Effector CD4-positive, alpha-beta T cell (primary cell): ENCODE measurements around the gene FGF8.
A peak's percentile ranks its signal among the peaks of the same experiment; 100 is the strongest.
"Not testable (repeated sequence)": the region's sequence is repeated elsewhere in the genome, so short reads cannot be mapped to it uniquely, and the experiment has no call there.

Experiments used
- DNase-seq: peaks from one replicate; pipeline ENCODE4 v3.0.0-alpha.2; 2020
- total RNA-seq: gene quantifications from one replicate; lab custom pipeline; 2026; lab: John Stamatoyannopoulos, UW

FGF8 gene
- 0.75 reads per million for total RNA-seq

GRCh38 chr10:101775273-101776160 lies at the start of gene FGF8:
FGF8 (minus strand) TSS chr10:101776114; CDS start chr10:101775900, 214 bp downstream.
- no peak for DNase-seq

- no peak for DNase-seq
Observed at GRCh38 chr10:101824736-101825135, 48.8 kb upstream of the FGF8 start.

GRCh38 chr10:101818872-101819633 lies 43.1 kb upstream of the FGF8 start:
- DNase-seq = peak; percentile 32

DNA sequence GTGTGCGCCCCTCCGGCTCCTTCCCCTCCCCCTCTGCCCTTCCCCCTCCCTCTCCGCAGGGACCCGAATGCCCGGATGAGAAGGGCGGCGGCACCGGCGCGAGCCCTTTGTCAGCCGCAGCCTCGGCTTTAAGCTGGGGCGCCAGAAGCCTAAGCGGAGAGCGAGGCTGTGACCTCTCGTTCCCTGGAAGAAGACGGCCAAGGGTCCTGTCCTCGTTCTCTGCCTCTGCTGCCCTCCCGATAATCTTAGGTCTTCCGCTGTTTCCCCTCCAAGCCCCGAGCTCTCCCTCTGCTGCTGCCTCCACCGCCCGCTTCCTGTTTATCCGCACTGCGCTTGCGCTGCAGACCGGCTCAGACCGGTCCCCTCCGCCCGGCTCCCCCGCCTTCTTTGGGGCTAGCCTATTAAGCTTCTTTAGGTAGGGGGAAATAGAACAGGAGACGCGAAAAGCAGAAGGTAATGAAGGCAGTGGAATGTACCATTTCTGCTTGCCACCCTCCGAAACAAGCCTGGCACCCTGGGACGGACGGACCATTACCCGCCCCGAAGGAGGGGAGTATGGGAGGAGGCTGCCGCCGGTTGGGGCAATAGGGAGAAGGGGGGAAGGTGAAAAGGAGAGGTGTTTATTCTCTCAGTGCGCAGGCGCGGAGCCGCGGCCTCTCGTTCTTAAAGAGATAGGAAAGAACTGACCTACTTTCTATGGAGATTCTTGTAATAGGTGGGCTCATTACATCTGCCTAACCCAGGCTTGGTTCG lies 42.4 kb upstream of the FGF8 start, which contains the start of gene OGA:
TSS of gene OGA (minus strand) at position 326 of the 753 bp plus-strand sequence. CDS start 422 bp downstream, outside the sequence.
- DNase-seq = peak; percentile 97

DNA sequence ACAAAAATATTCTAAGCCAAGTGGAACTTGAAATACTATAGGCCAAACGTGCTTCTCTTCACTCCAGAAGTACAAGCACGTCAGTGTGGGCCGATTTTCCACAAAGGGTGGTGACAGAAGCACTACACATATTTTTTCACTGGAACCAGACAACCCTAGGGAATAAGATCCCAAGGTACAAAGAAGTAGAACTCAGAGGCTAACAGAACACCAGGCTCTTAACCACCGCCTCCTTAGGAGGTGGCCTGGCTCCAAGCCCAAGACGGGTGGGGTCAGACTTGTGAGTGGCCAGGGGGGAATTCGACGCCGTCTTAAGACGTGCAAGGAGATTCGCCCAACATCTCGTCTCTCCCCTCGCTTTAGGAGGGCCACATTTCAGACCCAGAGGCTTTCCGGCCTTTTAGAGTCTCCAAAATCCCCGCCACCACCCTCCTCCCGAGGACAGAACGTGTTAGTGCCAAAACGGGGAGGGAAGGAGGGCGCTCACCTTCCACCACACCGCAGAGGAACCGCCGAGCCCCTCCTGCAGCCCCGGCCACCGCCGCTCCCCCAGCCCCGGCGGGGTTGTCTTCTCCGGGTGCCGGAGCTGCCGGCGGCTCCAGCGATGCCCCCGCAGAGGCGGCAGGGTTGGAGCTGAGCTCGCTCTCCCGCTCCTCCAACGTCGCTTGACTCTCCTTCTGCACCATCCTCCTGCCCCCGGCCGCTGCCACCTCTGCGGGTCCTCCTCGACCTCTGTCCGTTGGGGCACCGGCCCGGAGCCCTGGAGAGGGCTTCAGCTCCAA lies 41.6 kb upstream of the FGF8 start:
- DNase-seq = peak; percentile 26

- DNase-seq = no peak
Observed at GRCh38 chr10:101816913-101817336, 41.0 kb upstream of the FGF8 start.

- DNase-seq = no peak
Observed at GRCh38 chr10:101816376-101816775, 40.5 kb upstream of the FGF8 start.

DNA sequence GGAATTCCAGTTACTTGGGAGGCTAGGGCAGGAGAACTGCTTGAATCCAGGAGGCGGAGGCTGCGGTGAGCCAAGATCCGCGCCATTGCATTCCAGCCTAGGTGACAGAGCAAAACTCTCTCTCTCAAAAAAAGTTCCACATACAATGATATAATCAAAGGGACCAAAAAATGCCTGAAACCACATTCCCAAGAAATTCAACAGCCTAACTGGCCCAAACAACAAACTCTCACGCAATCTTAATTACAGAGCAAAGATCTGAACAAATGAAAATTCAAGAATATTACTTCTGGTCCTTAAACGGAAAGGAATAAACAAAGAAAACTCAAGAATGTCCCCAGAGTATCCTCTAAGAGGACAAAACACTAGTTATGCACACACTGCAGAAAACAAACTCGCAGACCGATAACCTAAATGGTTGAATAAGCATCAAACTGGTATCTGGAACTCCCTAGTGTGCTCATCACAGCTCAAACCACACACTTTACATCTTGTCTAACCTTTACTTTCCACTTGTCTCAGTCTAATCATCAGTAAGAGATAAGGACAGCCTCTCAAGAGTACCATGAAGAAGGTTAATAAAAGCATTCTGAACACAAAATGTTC lies 38.7 kb upstream of the FGF8 start:
- no peak for DNase-seq

DNA sequence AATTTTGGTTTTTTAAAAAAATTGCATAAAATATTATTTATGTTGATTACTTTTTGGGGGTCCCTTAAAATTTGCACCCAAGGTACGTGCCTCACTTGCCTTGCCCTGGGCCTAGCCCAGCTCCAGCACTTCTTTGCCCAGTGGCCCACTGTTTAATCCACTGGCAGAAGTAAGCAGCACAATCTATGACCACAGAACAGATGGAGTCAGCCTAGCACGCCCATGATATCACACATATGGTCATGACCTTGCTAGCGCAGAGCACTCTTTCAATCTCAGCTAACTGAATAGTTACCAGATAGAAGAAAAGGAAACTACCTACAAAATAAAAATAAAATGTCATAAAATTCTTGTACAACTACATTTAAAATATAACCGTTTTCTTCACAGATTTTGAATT lies 36.7 kb upstream of the FGF8 start:
- DNase-seq = no peak

GRCh38 chr10:101807158-101807557 lies 31.2 kb upstream of the FGF8 start:
- no peak for DNase-seq

- no peak for DNase-seq
Observed at GRCh38 chr10:101803511-101803910, 27.6 kb upstream of the FGF8 start.

- no peak for DNase-seq
Observed at GRCh38 chr10:101797403-101798059, 21.6 kb upstream of the FGF8 start.

- DNase-seq = no peak
Observed at GRCh38 chr10:101793526-101793925, 17.6 kb upstream of the FGF8 start.

DNA sequence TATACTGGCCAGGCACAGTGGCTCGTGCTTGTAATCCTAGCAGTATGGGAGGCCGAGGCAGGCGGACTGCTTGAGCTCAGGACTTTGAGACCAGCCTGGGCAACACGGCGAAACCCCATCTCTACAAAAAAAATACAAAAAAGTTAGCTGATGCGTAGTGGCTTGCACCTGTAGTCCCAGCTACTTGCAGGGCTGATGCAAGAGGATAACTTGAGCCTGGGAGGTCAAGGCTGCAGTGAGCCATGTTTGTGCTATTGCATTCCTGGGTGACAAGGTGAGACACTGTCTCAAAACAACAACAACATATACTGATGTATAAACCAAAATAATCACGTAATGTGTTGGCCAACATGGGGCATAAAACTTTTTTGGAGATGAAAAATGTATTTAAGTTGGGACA lies 13.8 kb upstream of the FGF8 start:
- no peak for DNase-seq

GRCh38 chr10:101789231-101789630 lies 13.3 kb upstream of the FGF8 start:
- DNase-seq = not testable (repeated sequence)

GRCh38 chr10:101785801-101786200 lies 9.9 kb upstream of the FGF8 start:
- DNase-seq = no peak

DNA sequence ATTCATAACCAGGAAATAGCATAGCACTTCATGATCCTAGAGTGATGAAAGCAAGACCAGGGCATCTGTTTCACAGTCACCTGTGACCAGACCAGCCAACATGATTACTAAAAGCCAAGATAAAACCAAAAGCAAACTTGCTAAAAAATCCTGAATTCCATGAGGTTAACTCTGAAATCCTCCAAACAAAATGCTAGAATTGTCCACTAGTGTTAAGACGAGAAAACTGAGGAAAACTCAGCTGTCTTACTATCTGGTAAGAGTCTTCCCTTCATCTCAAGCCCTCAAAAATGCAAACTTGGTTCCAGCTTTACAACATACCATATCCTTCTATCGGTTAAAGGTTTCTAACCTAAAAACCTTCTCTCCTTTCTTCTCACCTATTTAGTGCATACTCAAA lies 8.6 kb upstream of the FGF8 start:
- no peak for DNase-seq

- no peak for DNase-seq
Observed at GRCh38 chr10:101783736-101784118, 7.8 kb upstream of the FGF8 start.

- DNase-seq = peak; percentile 78
Observed at GRCh38 chr10:101782811-101783735, 7.2 kb upstream of the FGF8 start, which contains the start of gene NPM3. NPM3 (minus strand) TSS chr10:101783446; CDS start chr10:101783390, 56 bp downstream.
